Measurements from ENCODE around the gene INPP5A.

The INPP5A gene

DNA sequence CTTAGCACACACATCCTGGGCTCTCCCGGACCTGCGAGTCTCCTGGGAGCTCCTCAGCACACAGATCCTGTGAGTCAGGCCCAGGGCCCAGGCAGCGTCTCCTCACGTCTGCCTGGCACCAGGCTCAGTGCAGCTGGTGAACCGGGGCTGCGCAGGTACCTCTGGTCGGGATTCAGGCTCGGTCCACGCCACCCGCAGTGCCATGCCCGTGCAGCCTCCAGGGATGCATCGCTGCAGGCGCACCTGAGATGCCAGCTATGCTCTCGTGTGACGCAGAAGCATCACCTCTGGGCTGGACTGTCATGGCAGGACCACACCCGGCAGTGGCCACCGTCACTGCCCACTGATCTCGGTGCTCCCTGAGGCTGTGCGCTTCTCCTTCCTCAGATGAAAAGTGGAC is 196.3 kb downstream of the INPP5A start:
- no peak for DNase-seq (ENCODE audit: low read depth, low spot score)
- ChIA-PET POLR2A (no interaction called here), CTCF (no interaction called here)
- no peak overlapping the region for H3K4me3 ChIP-seq (ENCODE audit: low read depth, low read length)
- TF ChIP-seq, protein P1, sequence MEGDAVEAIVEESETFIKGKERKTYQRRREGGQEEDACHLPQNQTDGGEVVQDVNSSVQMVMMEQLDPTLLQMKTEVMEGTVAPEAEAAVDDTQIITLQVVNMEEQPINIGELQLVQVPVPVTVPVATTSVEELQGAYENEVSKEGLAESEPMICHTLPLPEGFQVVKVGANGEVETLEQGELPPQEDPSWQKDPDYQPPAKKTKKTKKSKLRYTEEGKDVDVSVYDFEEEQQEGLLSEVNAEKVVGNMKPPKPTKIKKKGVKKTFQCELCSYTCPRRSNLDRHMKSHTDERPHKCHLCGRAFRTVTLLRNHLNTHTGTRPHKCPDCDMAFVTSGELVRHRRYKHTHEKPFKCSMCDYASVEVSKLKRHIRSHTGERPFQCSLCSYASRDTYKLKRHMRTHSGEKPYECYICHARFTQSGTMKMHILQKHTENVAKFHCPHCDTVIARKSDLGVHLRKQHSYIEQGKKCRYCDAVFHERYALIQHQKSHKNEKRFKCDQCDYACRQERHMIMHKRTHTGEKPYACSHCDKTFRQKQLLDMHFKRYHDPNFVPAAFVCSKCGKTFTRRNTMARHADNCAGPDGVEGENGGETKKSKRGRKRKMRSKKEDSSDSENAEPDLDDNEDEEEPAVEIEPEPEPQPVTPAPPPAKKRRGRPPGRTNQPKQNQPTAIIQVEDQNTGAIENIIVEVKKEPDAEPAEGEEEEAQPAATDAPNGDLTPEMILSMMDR (IDR thresholded peaks at IDR 0.05; ENCODE audit: insufficient read depth, low read length, missing control alignments) = no peak

DNA sequence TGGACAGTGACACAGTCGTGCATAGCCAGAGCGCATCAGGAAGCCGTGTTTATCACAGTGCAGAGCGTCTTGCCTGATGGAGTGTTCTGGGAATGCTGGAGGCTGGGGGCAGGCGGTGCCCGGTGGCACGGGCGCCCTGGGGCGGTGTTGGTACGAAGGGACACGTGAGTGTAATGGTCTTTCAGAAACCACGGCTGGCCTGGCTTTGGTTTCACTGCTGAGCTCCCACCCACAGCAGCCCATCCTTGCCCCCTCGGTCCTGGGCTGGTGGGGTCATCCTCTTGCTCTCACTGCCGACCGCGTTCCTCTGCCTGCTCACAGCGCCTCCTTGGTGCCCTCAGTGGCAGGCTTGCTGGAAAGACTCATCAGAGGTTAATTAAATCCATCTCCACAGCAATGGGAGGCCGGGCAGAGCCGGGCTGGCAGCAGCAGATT is 197.8 kb downstream of the INPP5A start:
- DNase-seq (ENCODE audit: low read depth, low spot score) = no peak
- ChIA-PET POLR2A (no interaction called here), CTCF (interaction anchor here (2.0 kb wide), 1 partner anchor 13 kb away, joined by 4 read pairs; no protein-coding TSS in a partner anchor)
- TF ChIP-seq, protein P1 (IDR thresholded peaks at IDR 0.05; ENCODE audit: insufficient read depth, low read length, missing control alignments) = no peak
- H3K4me3 ChIP-seq (ENCODE audit: low read depth, low read length) = no peak overlapping the region

DNA sequence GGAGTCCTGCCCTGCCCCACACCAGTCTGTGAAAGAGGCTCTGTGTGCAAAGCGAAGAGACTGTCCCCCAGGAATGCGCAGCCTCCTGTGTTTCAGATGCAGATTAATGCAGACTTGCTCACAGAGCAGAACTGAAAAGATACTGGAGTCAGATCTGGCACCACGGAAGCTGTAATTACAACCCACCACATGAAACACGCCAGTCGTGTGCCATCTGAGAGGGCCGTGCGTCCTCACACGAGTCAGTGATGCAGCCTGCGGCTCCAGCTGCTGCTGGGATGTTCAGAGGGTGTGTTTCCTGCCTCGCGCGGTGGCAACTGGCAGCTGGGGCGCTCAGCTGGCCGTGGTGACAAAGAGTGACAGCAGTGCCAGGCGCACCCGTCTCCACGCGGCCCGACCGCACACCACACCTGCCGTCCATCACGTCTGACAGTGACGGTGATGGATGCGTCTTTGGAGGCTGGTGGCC is 198.4 kb downstream of the INPP5A start:
- H3K4me3 ChIP-seq (ENCODE audit: low read depth, low read length) = no peak overlapping the region
- ChIA-PET CTCF (interaction anchor here (2.0 kb wide), 1 partner anchor 12 kb away, joined by 4 read pairs; no protein-coding TSS in a partner anchor), POLR2A (no interaction called here)
- TF ChIP-seq, protein P1 (IDR thresholded peaks at IDR 0.05; ENCODE audit: insufficient read depth, low read length, missing control alignments) = no peak
- no peak for DNase-seq (ENCODE audit: low read depth, low spot score)

DNA sequence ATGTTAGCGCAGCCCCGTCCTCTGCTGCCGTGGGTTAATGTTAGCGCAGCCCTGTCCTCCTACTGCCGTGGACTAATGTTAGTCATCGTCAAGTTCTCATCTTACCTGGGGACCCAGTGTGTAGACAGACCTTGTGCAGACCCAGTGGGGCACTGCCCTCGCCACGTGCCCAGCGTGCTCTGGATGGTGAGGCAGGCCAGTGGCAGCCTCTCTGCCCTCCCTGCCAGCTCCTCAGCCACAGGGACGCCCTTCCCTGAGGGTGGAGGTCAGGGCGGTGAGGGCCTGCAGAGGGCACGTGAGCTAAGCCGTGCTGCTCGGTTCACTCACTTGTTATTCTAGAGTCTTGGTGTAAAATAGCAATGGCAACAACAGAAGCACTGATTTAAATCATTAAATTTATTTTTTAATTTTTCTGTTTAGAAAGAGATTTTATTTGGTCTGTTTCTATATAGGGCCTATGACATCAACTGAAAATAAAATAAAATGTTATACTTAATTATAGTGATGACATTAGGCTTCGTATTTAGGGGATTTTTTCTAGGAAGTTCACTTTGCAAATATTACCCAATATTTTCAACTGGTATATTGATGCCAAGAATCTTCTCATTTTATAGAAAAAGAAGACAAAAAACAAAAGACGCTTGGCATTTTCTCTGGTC is 199.9 kb downstream of the INPP5A start:
- no peak for DNase-seq (ENCODE audit: low read depth, low spot score)
- ChIA-PET CTCF (interaction anchor here (0.8 to 1.2 kb wide), 2 partner anchors 10 to 12 kb away, joined by 3 read pairs; no protein-coding TSS in a partner anchor), POLR2A (no interaction called here)
- H3K4me3 ChIP-seq (ENCODE audit: low read depth, low read length) = no peak overlapping the region
- TF ChIP-seq, protein P1 (IDR thresholded peaks at IDR 0.05; ENCODE audit: insufficient read depth, low read length, missing control alignments) = no peak

DNA sequence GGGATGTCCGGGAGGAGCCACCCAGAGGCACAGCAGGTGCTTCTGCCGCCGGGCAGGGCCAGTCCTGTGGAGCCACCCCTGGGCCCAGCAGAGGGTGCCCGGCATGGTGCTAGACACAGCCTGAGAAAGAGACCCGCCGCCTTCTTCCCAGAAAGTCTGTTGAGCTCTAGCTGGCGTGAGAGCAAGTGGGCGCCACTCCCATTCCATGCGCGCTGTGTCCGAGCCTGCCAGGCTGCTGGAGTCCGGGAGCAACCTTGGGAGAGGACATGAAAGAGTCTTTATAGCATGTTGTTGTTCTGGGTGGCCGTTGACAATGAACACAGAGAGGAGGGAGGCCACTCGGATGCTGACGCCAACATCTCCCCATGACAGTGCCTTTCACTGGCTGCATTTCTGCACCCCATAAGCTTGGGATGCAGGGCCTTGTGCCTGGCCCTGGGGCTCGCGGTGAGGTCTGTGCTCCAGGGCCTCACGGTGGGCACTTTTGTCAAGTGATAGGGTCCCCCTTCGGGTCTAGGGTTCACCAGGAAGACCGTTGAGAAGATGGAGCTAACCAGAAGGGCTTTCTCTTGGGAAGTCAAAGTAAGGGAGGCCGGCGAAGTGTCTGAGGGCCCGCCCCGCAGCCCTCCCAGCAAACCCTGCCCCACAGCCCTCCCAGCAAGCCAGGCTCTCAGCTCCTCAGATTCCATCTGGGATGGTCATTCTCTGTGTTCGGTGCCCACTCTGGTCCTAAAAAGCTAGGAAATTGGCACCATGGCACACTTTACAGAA is 201.1 kb downstream of the INPP5A start:
- ChIA-PET CTCF (interaction anchor here (0.8 to 1.2 kb wide), 3 partner anchors 9 to 11 kb away, joined by 3 to 4 read pairs (median 3); no protein-coding TSS in a partner anchor), POLR2A (no interaction called here)
- no peak for DNase-seq (ENCODE audit: low read depth, low spot score)
- no peak overlapping the region for H3K4me3 ChIP-seq (ENCODE audit: low read depth, low read length)
- TF ChIP-seq, protein P1 (IDR thresholded peaks at IDR 0.05; ENCODE audit: insufficient read depth, low read length, missing control alignments) = no peak

DNA sequence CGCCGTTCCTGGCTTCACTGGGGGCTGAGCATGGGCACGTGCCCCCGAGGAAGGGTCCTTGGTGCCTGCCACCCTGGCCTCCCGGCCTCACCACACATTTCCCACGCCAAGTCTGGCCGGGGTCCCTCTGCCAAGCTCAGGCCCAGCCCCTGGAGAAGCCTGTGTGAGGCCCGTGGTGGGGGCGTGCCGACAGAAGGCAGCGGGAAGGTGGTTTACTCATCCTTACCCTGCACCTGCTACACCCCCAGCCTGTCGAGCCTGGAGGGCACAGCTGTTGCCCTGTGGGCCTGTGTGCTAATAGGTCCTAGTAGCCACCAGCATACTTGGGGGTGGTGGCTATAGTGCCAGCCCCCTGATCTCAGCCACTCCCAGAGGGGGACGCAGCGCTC is 201.6 kb downstream of the INPP5A start:
- POLR2A ChIA-PET = no interaction called here
- CTCF ChIA-PET = interaction anchor here (0.9 kb wide), 1 partner anchor 9 kb away, joined by 4 read pairs; no protein-coding TSS in a partner anchor
- TF ChIP-seq, protein P1 (IDR thresholded peaks at IDR 0.05; ENCODE audit: insufficient read depth, low read length, missing control alignments) = no peak
- H3K4me3 ChIP-seq (ENCODE audit: low read depth, low read length) = no peak overlapping the region
- DNase-seq (ENCODE audit: low read depth, low spot score) = no peak
